ENCODE measurements around the gene GPR78.

GPR78 gene

GRCh38 chr4:8606966-8607365, 26.8 kb downstream of the GPR78 start:
- no peaks in the 10 kb centered on the region for H3K9me3 ChIP-seq (ENCODE audit: insufficient read depth, low read depth, low read length)
- H4K91ac ChIP-seq (ENCODE audit: low read depth, low read length), result no peak overlapping the region
- WGBS (ENCODE audit: extremely low coverage, insufficient coverage, insufficient read length), result no CpG with 5 or more reads among the region's 10 CpGs
- peak; percentile 28 to 48 for DNase-seq
- H2AK5ac ChIP-seq (ENCODE audit: low read length), result no peak overlapping the region
- H2BK5ac ChIP-seq (ENCODE audit: low read depth, low read length, poor library complexity), result no peak overlapping the region
- H2AFZ ChIP-seq (ENCODE audit: insufficient read depth, low read length, poor library complexity), result no peak overlapping the region
- no peak overlapping the region for H3K4ac ChIP-seq (ENCODE audit: low read depth, low read length)
- H3K18ac ChIP-seq (ENCODE audit: low read length), result no peak overlapping the region
- H3K4me2 ChIP-seq (ENCODE audit: low read length), result no peak overlapping the region
- H4K8ac ChIP-seq (ENCODE audit: low read depth, low read length), result no peak overlapping the region
- H3K23ac ChIP-seq (ENCODE audit: low read length), result no peak overlapping the region
- H4K12ac ChIP-seq (ENCODE audit: low read depth, low read length), result no peak overlapping the region
- no peak overlapping the region for H3K14ac ChIP-seq (ENCODE audit: low read length)
- no peaks in the 10 kb centered on the region for H3K4me1 ChIP-seq (ENCODE audit: control insufficient read depth in 1 of 2, insufficient read depth in 2 of 2, low read length in 2 of 2)
- H2BK120ac ChIP-seq (ENCODE audit: insufficient read depth, low read length, poor library complexity), result no peak overlapping the region
- peaks cover 63 to 69% of the 10 kb centered on the region in 2 experiments for H3K36me3 ChIP-seq (ENCODE audit: control insufficient read depth in 1 of 2, insufficient read depth in 2 of 2, low read length in 2 of 2)
- H2BK12ac ChIP-seq (ENCODE audit: low read length), result no peak overlapping the region
- no peaks in the 10 kb centered on the region for H3K27me3 ChIP-seq (ENCODE audit: insufficient read depth, low read length)
- H3K27ac ChIP-seq (ENCODE audit: low read depth, low read length), result no peak overlapping the region
- no peak overlapping the region for H3K4me3 ChIP-seq (ENCODE audit: low read depth, low read length)
- no peak overlapping the region for H3K9ac ChIP-seq (ENCODE audit: low read length)
- H3K79me2 ChIP-seq (ENCODE audit: control insufficient read depth, insufficient read depth, low read length, poor library complexity), result no peaks in the 10 kb centered on the region
- H3K79me1 ChIP-seq (ENCODE audit: low read length), result no peaks in the 10 kb centered on the region

- WGBS (ENCODE audit: extremely low coverage, insufficient coverage, insufficient read length), result no CpG with 5 or more reads among the region's 42 CpGs
- Histone ChIP-seq H3K23ac (ENCODE audit: low read length) (no peak overlapping the region), H2BK120ac (ENCODE audit: insufficient read depth, low read length, poor library complexity) (no peak overlapping the region)
Observed at GRCh38 chr4:8607603-8608481, 27.6 kb downstream of the GPR78 start.

GRCh38 chr4:8608714-8609391, 28.7 kb downstream of the GPR78 start:
- no peak overlapping the region for H2BK5ac ChIP-seq (ENCODE audit: low read depth, low read length, poor library complexity)
- no peak overlapping the region for H2AK5ac ChIP-seq (ENCODE audit: low read length)
- H3K36me3 ChIP-seq (ENCODE audit: control insufficient read depth in 1 of 2, insufficient read depth in 2 of 2, low read length in 2 of 2), result peaks cover 62 to 70% of the 10 kb centered on the region in 2 experiments
- H4K8ac ChIP-seq (ENCODE audit: low read depth, low read length), result no peak overlapping the region
- H3K9ac ChIP-seq (ENCODE audit: low read length), result no peak overlapping the region
- H3K23ac ChIP-seq (ENCODE audit: low read length), result no peak overlapping the region
- no peak for DNase-seq
- no peak overlapping the region for H3K4ac ChIP-seq (ENCODE audit: low read depth, low read length)
- WGBS (ENCODE audit: extremely low coverage, insufficient coverage, insufficient read length), result no CpG with 5 or more reads among the region's 5 CpGs
- no peaks in the 10 kb centered on the region for H3K27me3 ChIP-seq (ENCODE audit: insufficient read depth, low read length)
- no peak overlapping the region for H3K4me3 ChIP-seq (ENCODE audit: low read depth, low read length)
- H3K14ac ChIP-seq (ENCODE audit: low read length), result no peak overlapping the region
- no peak overlapping the region for H3K18ac ChIP-seq (ENCODE audit: low read length)
- no peak overlapping the region for H3K27ac ChIP-seq (ENCODE audit: low read depth, low read length)
- no peak overlapping the region for H2AFZ ChIP-seq (ENCODE audit: insufficient read depth, low read length, poor library complexity)
- no peaks in the 10 kb centered on the region for H3K79me2 ChIP-seq (ENCODE audit: control insufficient read depth, insufficient read depth, low read length, poor library complexity)
- H3K79me1 ChIP-seq (ENCODE audit: low read length), result no peaks in the 10 kb centered on the region
- no peaks in the 10 kb centered on the region for H3K4me1 ChIP-seq (ENCODE audit: control insufficient read depth in 1 of 2, insufficient read depth in 2 of 2, low read length in 2 of 2)
- H3K4me2 ChIP-seq (ENCODE audit: low read length), result no peak overlapping the region
- H4K12ac ChIP-seq (ENCODE audit: low read depth, low read length), result no peak overlapping the region
- no peak overlapping the region for H2BK120ac ChIP-seq (ENCODE audit: insufficient read depth, low read length, poor library complexity)
- no peaks in the 10 kb centered on the region for H3K9me3 ChIP-seq (ENCODE audit: insufficient read depth, low read depth, low read length)
- no peak overlapping the region for H4K91ac ChIP-seq (ENCODE audit: low read depth, low read length)
- no peak overlapping the region for H2BK12ac ChIP-seq (ENCODE audit: low read length)

More at GRCh38 chr4:8607603-8608481, 27.6 kb downstream of the GPR78 start:
- Histone ChIP-seq H3K9me3 (ENCODE audit: insufficient read depth, low read depth, low read length) (no peaks in the 10 kb centered on the region), H3K9ac (ENCODE audit: low read length) (no peak overlapping the region), H3K18ac (ENCODE audit: low read length) (no peak overlapping the region), H3K27me3 (ENCODE audit: insufficient read depth, low read length) (no peaks in the 10 kb centered on the region), H3K4ac (ENCODE audit: low read depth, low read length) (no peak overlapping the region), H4K12ac (ENCODE audit: low read depth, low read length) (no peak overlapping the region), H3K36me3 (ENCODE audit: control insufficient read depth in 1 of 2, insufficient read depth in 2 of 2, low read length in 2 of 2) (peaks cover 61 to 71% of the 10 kb centered on the region in 2 experiments), H2BK5ac (ENCODE audit: low read depth, low read length, poor library complexity) (no peak overlapping the region), H3K4me3 (ENCODE audit: low read depth, low read length) (no peak overlapping the region), H2AK5ac (ENCODE audit: low read length) (no peak overlapping the region), H3K27ac (ENCODE audit: low read depth, low read length) (no peak overlapping the region), H4K91ac (ENCODE audit: low read depth, low read length) (no peak overlapping the region), H3K4me1 (ENCODE audit: control insufficient read depth in 1 of 2, insufficient read depth in 2 of 2, low read length in 2 of 2) (no peaks in the 10 kb centered on the region), H3K14ac (ENCODE audit: low read length) (no peak overlapping the region), H2BK12ac (ENCODE audit: low read length) (no peak overlapping the region), H2AFZ (ENCODE audit: insufficient read depth, low read length, poor library complexity) (no peak overlapping the region), H3K79me1 (ENCODE audit: low read length) (no peaks in the 10 kb centered on the region), H3K79me2 (ENCODE audit: control insufficient read depth, insufficient read depth, low read length, poor library complexity) (no peaks in the 10 kb centered on the region), H3K4me2 (ENCODE audit: low read length) (no peak overlapping the region), H4K8ac (ENCODE audit: low read depth, low read length) (no peak overlapping the region)
- DNase-seq, result peak in 1 of 2 donors; percentile 32

GRCh38 chr4:8609406-8609805, 29.2 kb downstream of the GPR78 start:
- H3K9ac ChIP-seq (ENCODE audit: low read length), result no peak overlapping the region
- H3K4me1 ChIP-seq (ENCODE audit: control insufficient read depth in 1 of 2, insufficient read depth in 2 of 2, low read length in 2 of 2), result no peaks in the 10 kb centered on the region
- no peak overlapping the region for H2AFZ ChIP-seq (ENCODE audit: insufficient read depth, low read length, poor library complexity)
- H2BK5ac ChIP-seq (ENCODE audit: low read depth, low read length, poor library complexity), result no peak overlapping the region
- whole genome bisulfite sequencing (ENCODE audit: extremely low coverage, insufficient coverage, insufficient read length), result 100% methylated on average over 1 of the region's 6 CpGs
- H3K23ac ChIP-seq (ENCODE audit: low read length), result no peak overlapping the region
- no peaks in the 10 kb centered on the region for H3K79me1 ChIP-seq (ENCODE audit: low read length)
- H2AK5ac ChIP-seq (ENCODE audit: low read length), result no peak overlapping the region
- no peak overlapping the region for H3K4ac ChIP-seq (ENCODE audit: low read depth, low read length)
- peaks cover 64 to 73% of the 10 kb centered on the region in 2 experiments for H3K36me3 ChIP-seq (ENCODE audit: control insufficient read depth in 1 of 2, insufficient read depth in 2 of 2, low read length in 2 of 2)
- no peak overlapping the region for H3K18ac ChIP-seq (ENCODE audit: low read length)
- no peaks in the 10 kb centered on the region for H3K79me2 ChIP-seq (ENCODE audit: control insufficient read depth, insufficient read depth, low read length, poor library complexity)
- H4K8ac ChIP-seq (ENCODE audit: low read depth, low read length), result no peak overlapping the region
- H3K14ac ChIP-seq (ENCODE audit: low read length), result no peak overlapping the region
- no peak overlapping the region for H2BK12ac ChIP-seq (ENCODE audit: low read length)
- H3K27me3 ChIP-seq (ENCODE audit: insufficient read depth, low read length), result no peaks in the 10 kb centered on the region
- no peak overlapping the region for H4K91ac ChIP-seq (ENCODE audit: low read depth, low read length)
- H3K27ac ChIP-seq (ENCODE audit: low read depth, low read length), result no peak overlapping the region
- no peak overlapping the region for H2BK120ac ChIP-seq (ENCODE audit: insufficient read depth, low read length, poor library complexity)
- no peaks in the 10 kb centered on the region for H3K9me3 ChIP-seq (ENCODE audit: insufficient read depth, low read depth, low read length)
- no peak for DNase-seq
- H4K12ac ChIP-seq (ENCODE audit: low read depth, low read length), result no peak overlapping the region
- H3K4me2 ChIP-seq (ENCODE audit: low read length), result no peak overlapping the region
- H3K4me3 ChIP-seq (ENCODE audit: low read depth, low read length), result peak overlapping the region; percentile 29
